ENCODE measurements around the gene CAPZB.
"Not testable (repeated sequence)": the region's sequence is repeated elsewhere in the genome, so short reads cannot be mapped to it uniquely, and the experiment has no call there.

The CAPZB gene

GRCh38 chr1:19485362-19486187, at the start of gene CAPZB:
TSS of gene CAPZB (minus strand) at chr1:19485539. CDS start at chr1:19485438, 101 bp downstream.
- DNase-seq, result peak; percentile 87

- DNase-seq, result no peak
Measured at GRCh38 chr1:19534281-19534680, 48.9 kb upstream of the CAPZB start.

GRCh38 chr1:19533626-19534025, 48.3 kb upstream of the CAPZB start:
- DNase-seq, result no peak

GRCh38 chr1:19532519-19532918, 47.2 kb upstream of the CAPZB start:
- DNase-seq, result no peak

GRCh38 chr1:19529664-19530063, 44.3 kb upstream of the CAPZB start:
- DNase-seq, result no peak

- DNase-seq, result no peak
Measured at GRCh38 chr1:19528438-19528837, 43.1 kb upstream of the CAPZB start.

- DNase-seq, result no peak
Measured at GRCh38 chr1:19525607-19526545, 40.5 kb upstream of the CAPZB start.

- no peak for DNase-seq
Measured at GRCh38 chr1:19524791-19525190, 39.5 kb upstream of the CAPZB start.

- DNase-seq, result not testable (repeated sequence)
Measured at GRCh38 chr1:19522570-19522969, 37.2 kb upstream of the CAPZB start.

- no peak for DNase-seq
Measured at GRCh38 chr1:19521411-19521810, 36.1 kb upstream of the CAPZB start.

- no peak for DNase-seq
Measured at GRCh38 chr1:19517017-19517416, 31.7 kb upstream of the CAPZB start.

- DNase-seq, result no peak
Measured at GRCh38 chr1:19515201-19515600, 29.9 kb upstream of the CAPZB start.

GRCh38 chr1:19514391-19514831, 29.1 kb upstream of the CAPZB start:
- no peak for DNase-seq

GRCh38 chr1:19512545-19512944, 27.2 kb upstream of the CAPZB start:
- no peak for DNase-seq

GRCh38 chr1:19511116-19511515, 25.8 kb upstream of the CAPZB start:
- DNase-seq, result no peak

- DNase-seq, result not testable (repeated sequence)
Measured at GRCh38 chr1:19509647-19510046, 24.3 kb upstream of the CAPZB start.

GRCh38 chr1:19507516-19507915, 22.2 kb upstream of the CAPZB start:
- DNase-seq, result no peak

- DNase-seq, result no peak
Measured at GRCh38 chr1:19505693-19506457, 20.5 kb upstream of the CAPZB start.

- no peak for DNase-seq
Measured at GRCh38 chr1:19504796-19505692, 19.7 kb upstream of the CAPZB start.

- not testable (repeated sequence) for DNase-seq
Measured at GRCh38 chr1:19502284-19502683, 16.9 kb upstream of the CAPZB start.

GRCh38 chr1:19499887-19500286, 14.5 kb upstream of the CAPZB start:
- DNase-seq, result not testable (repeated sequence)

GRCh38 chr1:19497443-19497842, 12.1 kb upstream of the CAPZB start:
- DNase-seq, result not testable (repeated sequence)

All from NCI-H1105 (cell line).